ENCODE data around the gene MYH9.
"Not testable (repeated sequence)": the region's sequence is repeated elsewhere in the genome, so short reads cannot be mapped to it uniquely, and the experiment has no call there.

The MYH9 gene

GRCh38 chr22:36292823-36293530 lies 94.8 kb downstream of the MYH9 start:
- DNase-seq (ENCODE audit: low read depth in 2 of 2) = no peak

- no peak for DNase-seq (ENCODE audit: low read depth in 2 of 2)
Observed at GRCh38 chr22:36291831-36292740, 95.7 kb downstream of the MYH9 start.

DNA sequence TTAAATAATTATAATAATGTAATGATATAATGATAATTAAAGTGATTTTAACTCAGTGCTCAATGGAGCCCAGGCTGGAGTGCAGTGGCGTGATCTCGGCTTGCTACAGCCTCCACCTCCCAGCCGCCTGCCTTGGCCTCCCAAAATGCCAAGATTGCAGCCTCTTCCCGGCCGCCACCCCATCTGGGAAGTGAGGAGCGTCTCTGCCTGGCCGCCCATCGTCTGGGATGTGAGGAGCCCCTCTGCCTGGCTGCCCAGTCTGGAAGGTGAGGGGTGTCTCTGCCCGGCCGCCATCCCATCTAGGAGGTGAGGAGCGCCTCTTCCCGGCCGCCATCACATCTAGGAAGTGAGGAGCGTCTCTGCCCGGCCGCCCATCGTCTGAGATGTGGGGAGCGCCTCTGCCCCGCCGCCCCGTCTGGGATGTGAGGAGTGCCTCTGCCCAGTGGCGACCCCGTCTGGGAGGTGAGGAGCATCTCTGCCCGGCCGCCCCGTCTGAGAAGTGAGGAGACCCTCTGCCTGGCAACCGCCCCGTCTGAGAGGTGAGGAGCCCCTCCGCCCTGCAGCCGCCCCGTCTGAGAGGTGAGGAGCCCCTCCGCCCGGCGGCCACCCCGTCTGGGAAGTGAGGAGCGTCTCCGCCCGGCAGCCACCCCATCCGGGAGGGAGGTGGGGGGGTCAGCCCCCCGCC lies 97.2 kb downstream of the MYH9 start:
- DNase-seq (ENCODE audit: low read depth in 2 of 2) = not testable (repeated sequence)

GRCh38 chr22:36289948-36290371 lies 97.8 kb downstream of the MYH9 start:
- not testable (repeated sequence) for DNase-seq (ENCODE audit: low read depth in 2 of 2)

GRCh38 chr22:36289406-36289870 lies 98.3 kb downstream of the MYH9 start:
- DNase-seq (ENCODE audit: low read depth in 2 of 2) = no peak

- DNase-seq (ENCODE audit: low read depth in 2 of 2) = no peak
Observed at GRCh38 chr22:36288571-36289405, 99.0 kb downstream of the MYH9 start.

- DNase-seq (ENCODE audit: low read depth in 2 of 2) = no peak
Observed at GRCh38 chr22:36287881-36288515, 99.8 kb downstream of the MYH9 start.

GRCh38 chr22:36286096-36286957 lies 101.4 kb downstream of the MYH9 start:
- DNase-seq (ENCODE audit: low read depth in 2 of 2) = peak; percentile 18 to 36

DNA sequence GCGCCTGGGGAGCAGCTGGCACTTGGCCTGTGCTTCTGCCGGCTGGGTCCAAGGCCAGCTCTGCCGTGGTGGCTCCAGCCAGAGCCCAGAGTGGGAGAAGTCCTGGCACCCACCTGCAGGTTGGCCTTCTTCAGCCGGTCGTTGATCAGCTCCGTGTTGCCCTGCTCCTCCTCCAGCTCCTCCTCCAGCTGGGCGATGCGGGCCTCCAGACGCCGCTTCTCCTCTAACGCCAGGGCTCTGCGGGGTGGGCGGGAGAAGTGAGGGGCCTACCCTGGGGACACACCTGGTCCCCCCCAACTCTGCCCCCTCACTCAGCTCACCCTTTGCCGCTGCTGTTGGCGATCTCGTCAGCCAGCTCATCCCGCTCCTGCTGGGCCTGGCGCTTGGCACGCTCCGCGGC lies 102.2 kb downstream of the MYH9 start:
- DNase-seq (ENCODE audit: low read depth in 2 of 2) = no peak

DNA sequence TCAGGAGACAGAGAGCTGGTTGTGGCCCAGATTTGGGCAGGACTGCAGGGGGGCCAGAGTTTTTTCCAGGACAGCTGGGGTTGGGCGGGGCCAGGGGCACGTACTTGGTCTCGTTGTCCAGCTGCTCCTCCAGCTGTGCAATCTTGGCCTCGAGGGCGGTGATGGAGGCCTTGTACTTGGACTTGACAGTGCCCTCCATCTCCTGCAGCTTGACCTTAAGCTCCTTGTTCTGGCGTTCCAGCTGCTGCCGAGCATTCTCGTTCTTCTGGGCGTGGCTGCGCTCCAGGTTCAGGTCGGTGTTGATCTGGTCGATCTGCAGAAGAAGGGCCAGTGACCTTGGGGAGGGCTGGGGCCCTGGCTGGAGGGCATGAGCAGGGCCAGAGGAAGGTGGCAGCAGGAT lies 102.8 kb downstream of the MYH9 start:
- DNase-seq (ENCODE audit: low read depth in 2 of 2) = no peak

- DNase-seq (ENCODE audit: low read depth in 2 of 2) = no peak
Observed at GRCh38 chr22:36284171-36284571, 103.6 kb downstream of the MYH9 start.

- DNase-seq (ENCODE audit: low read depth in 2 of 2) = no peak
Observed at GRCh38 chr22:36282328-36282831, 105.4 kb downstream of the MYH9 start.

DNA sequence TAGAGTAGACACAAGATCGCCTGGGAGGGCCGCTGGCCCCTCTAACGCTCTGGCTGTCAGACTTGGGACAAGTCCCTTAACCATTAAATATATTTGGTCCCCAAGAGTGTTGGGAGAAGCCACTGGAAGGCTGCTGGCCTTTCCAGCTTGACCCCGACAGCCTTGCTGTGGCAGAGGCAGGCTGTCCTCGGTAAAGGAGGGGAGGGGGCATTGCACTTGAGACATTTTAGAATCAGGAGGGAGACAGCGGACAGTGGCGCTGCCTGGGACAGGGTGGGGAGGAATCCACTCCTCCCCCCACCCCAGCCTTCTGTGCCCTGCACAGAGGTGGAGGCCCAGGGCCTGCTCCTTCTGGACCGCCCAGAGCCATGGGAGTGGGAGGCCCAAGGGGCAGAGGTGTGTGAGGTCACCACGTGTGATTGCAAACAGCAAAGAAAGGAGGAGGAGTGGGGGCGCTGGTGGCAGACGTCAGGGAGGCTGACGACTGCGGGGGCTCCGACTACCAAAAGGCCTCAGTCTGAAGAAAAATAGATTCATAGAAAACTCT lies 105.9 kb downstream of the MYH9 start:
- no peak for DNase-seq (ENCODE audit: low read depth in 2 of 2)

DNA sequence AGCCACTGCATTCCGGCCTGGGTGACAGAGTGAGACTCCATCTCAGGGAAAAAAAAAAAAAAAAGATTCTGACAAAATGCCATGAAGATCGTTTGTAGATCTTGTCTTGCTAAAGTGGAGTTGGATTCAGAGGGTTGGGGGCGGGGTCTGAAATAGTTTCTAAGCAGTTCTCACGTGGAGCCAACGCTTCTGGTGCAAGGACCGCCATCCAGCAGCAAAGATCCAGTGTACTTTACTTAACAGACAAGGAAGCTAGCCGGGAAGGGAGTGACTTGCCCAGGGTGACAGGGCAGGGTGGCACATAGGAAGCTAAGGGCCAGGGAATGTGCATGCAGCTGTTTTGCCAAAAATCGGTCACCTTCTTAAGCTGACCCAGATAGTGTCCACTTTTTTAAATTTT lies 107.4 kb downstream of the MYH9 start:
- no peak for DNase-seq (ENCODE audit: low read depth in 2 of 2)

- no peak for DNase-seq (ENCODE audit: low read depth in 2 of 2)
Observed at GRCh38 chr22:36279219-36279666, 108.5 kb downstream of the MYH9 start.

DNA sequence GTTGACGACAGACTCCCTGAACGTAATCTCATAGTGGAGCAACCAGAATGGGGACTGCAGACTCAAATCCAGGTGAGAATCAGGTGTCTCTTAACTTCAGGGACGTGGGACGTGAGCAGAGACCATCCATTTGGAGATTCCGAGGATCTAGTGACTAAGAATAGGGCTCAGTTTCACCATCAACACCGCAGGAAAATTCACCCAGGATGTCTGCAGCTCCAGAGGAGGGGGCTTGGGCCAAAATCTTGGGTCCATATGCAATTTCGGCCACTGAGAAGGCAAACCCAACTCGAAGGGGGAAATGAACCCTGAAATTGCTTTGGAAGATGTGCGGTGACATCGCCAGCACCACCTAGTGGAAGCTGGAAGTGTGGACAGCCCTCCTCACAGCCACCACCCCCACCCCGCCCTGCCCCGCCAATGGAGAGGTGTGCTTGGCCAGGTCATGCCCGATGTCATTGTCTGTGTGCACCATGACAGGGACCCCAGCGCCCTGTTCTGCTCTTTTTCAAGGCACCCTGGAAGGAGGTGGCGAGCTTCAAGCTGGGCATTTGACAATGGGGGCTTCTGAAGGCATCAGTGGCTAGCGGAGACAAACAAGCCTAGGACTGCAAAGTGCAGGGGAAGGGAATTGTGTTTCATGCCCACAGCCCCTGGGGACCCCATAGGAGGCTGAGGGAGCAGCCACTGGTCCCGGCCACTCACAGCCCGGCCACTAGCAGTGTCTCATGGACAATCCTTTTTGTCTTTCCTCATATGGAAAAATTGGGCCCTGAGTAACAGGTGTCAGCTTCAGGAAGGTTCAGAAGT lies 110.1 kb downstream of the MYH9 start:
- DNase-seq (ENCODE audit: low read depth in 2 of 2) = no peak

DNA sequence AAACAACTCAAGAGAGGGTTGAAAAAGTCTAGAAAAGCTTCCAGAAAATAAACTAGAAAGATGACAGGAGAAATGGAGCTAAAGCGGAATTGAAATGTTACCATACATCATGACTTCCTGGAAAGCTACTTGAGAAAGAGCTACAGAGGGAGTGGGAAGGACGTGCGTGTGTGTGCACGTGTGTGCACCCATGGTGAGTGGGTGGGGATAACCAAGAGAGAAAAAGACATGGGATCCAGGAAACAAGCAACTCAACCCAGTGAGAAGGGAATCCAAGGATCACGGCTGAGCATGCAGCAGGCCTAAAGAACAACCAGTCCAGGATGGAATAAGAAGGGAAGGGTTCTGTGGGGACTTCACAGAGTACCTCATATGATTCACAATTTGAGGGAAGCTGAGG lies 113.2 kb downstream of the MYH9 start:
- DNase-seq (ENCODE audit: low read depth in 2 of 2) = no peak

DNA sequence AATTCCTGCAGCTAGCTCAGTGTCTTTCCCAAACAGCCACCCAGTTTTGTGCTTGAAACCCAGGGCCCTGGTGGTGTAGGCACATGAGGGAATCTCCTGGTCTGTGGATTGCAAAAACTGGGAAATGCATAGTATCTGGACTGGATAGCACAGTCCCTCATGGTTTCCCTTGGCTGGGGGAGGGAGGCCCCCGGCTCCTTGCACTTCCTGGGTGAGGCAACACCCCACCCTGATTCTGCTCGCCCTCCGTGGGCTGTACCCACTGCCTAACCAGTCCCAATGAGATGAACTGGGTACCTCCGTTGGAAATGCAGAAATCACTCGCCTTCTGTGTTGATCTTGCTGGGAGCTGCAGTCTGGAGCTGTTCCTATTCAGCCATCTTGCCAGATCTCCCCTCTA lies 115.8 kb downstream of the MYH9 start:
- DNase-seq (ENCODE audit: low read depth in 2 of 2) = not testable (repeated sequence)

Data from fibroblast of skin of left biceps (primary cell).